ENCODE results near the gene B4GALNT2.

GRCh38 chr17:49214676-49215360, 82.2 kb downstream of the B4GALNT2 start:
- TF ChIP-seq EZH2phosphoT487 (IDR thresholded peaks at IDR 0.05; ENCODE audit: insufficient read depth, low read depth), result no peak
- TF ChIP-seq EZH2 (IDR thresholded peaks at IDR 0.05; ENCODE audit: insufficient read depth, poor library complexity, severe bottlenecking), result no peak
